HG03558 (cell line): ENCODE measurements around the gene ST6GALNAC6.
"Not testable (repeated sequence)": the region's sequence is repeated elsewhere in the genome, so short reads cannot be mapped to it uniquely, and the experiment has no call there.

Source experiments
- ATAC-seq: cut with Tn5 transposase; IDR thresholded peaks from one replicate; pipeline ENCODE4 v1.9.1; 2021; ENCODE audit warnings: moderate number of reproducible peaks; ENCODE audit not compliant: unreplicated experiment; ENCODE audit errors: extremely low read depth

Gene ST6GALNAC6

DNA sequence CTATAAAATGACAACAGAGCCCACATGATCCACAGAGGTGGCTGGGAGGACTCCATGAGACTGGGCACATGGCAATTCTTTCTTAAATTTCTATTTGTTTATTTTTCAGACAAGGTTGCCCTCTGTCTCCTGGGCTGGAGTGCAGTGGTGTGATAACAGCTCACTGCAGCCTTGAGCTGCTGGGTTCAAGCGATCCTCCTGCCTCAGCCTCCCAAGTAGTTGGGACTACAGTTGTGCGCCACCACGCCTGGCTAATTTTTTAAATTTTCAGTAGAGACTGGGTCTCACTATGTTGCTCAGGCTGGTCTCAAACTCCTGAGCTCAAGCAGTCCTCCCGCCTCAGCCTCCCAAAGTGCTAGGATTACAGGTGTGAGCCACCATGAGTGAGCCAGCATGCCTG, 53.8 kb downstream of the ST6GALNAC6 start:
- ATAC-seq = not testable (repeated sequence)

DNA sequence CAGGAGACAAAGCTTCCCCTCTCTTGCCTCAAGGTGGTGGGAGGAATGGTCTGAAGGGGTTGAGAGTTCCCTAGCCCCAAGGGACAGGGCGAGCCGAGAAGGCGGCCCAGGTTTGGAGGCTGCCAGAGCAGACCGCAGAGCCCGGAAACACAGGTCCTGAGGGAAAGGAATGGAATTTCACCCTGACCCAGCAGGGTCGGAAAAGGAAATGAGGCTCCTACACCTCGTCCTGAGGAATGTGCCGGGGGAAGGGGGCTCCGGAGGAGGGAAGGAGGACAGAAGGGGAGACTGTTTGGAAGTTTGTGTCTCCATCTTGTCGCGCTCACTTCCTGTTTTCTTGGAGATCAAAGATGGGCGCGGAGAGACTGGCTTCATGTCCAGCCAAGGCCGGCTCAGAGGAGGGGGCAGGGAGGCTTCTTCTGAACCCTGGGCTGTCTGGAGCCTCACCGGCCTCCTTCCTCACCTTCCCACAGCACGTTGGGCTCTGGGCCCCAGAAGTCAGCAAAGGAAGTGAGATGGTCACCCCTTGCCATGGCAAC, 54.5 kb downstream of the ST6GALNAC6 start:
- no peak for ATAC-seq

DNA sequence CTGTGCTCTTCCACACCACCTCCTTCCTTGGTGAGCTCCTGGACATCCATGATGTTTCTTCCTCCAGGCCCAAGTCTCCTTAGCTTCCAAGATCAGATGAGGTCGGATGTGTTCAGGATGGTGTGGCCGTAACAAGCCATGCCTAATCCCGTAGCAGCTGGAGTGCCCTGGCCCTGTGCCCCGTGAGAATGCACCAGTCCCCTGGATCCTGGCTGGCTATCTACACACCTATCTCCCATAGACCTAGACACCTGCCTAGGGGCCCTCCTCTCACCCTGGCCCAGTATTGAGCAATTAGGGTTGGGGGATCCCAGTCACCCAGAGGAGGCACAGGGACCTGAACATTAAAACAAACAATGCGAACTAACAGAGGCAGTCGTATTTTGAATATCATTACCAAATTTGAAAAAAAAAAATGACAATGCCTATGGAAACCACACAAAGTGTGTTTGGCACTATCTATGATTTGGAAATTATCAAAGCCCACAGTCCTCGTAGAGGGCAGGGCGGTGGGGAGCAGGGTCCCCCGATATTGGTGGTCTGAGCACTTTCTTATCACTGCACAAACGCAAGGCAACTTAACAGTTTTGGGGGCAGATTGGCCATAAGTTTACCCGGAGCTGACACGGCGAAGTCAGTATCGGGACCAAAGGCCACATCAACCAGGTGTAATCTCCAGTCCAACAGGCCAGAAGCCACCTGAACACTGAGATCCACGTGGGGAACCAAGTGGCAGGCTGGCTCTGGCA, 58.1 kb downstream of the ST6GALNAC6 start:
- no peak for ATAC-seq

DNA sequence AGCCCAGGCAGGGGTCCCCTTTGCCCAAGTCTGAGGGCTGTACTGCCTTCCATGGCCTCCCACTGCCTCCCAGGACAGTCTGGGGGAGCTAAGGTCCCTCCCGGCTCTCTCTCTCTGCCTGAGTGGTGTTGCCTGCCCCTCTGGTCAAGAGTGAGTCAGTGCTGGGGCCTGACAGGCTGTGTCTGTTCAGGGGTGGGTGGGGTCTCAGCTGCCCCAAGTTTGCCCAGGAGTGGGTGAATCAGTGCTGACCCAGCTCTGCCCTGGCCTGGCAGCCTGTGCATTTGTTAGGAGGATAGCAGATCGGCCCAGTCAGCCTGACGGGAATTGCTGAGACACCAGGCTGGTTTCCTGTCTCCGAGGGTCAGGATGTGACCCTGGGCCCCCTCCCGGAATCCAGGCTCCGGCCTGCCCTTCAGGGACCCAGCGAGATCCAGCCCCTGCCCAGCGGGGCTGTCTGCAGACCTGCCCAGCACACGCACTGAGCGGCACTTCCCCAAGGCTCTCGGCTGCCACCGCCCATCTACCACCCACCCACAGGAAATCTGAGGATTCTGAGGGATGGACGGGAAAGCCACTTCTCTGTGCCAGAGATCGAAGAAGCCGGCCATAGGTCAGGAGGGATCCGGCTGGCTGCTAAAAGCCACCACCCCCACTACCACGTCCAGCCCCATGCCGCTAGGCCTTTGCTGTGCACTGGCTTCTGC, 60.9 kb downstream of the ST6GALNAC6 start:
- no peak for ATAC-seq

DNA sequence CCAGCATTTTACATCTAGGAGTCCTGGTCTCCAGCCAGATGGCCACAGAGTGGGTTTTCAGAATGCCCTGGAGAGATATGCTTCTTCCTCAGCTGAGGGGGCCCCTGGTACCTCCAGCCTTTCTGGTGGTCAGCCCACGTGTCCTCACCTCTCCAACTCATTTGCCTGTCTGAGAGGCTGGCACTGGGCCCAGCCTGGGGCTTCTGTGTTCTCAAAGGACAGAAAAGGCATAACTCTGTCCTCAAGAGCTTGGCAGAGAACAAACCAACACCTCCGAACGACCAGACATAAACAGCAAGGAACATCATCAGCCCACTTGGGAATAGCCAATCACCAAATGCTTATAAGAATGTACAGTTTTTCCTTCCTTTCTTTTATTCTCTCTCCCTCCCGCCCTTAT, 62.1 kb downstream of the ST6GALNAC6 start:
- ATAC-seq = no peak

DNA sequence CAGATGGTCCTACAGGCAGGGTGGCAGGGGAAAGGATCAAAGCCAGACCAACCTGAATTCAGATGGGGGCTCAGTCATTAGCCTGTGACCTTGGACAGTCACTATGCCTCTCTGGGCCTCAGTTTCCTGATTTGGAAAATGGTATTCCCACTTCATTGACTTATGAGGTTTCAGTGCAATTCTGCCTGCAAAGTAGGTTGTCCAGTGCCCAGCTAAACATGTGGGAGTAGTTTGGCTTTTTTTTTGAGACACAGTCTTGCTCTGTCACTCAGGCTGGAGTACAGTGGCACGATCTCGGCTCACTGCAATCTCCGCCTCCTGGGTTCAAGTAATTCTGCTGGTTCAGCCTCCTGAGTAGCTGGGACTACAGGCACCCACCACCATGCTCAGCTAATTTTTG, 62.8 kb downstream of the ST6GALNAC6 start:
- ATAC-seq = not testable (repeated sequence)

DNA sequence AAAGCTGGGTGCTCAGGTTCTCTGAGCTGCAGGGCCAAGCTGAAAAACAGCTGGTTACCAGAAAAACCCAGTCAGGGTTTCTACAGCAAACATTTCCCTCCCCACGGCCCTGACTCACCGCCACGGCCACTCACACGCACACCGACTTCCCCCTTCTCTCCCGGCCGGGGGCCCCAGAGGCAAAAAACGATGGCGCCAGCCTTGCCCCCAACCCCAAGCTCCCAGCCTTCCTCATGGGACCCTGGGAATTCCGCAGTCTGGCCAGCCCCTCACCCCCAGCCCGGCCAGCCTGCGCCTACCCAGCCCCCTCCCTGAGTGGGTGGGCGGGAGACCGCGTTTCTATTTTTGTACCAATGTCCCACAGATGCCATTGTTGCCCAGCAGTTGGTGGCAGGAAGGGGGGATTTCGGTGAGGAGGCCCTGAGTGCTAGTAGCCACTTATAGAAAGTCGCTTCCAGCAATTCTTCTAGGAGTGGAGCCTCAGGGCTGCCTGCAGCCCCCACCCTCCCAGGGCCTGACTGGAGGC, 63.3 kb downstream of the ST6GALNAC6 start:
- no peak for ATAC-seq
